Mesendoderm (in vitro differentiated cells): ENCODE measurements around the gene ROR1.

ENCODE experiments used
- DNase-seq: peaks from one replicate; pipeline ENCODE4 v3.0.0; 2013
- H2AK5ac ChIP-seq: 2 replicates; pipeline ENCODE4 v1.6.1; 2013; ENCODE audit warnings: low read length, inconsistent platforms
- H2BK120ac ChIP-seq: 2 replicates; pipeline ENCODE4 v1.6.1; 2013; ENCODE audit warnings: low read depth, mild to moderate bottlenecking, low read length, moderate library complexity, mixed read lengths
- H2BK15ac ChIP-seq: replicated peaks from 2 replicates; pipeline ENCODE4 v1.6.1; 2013; ENCODE audit warnings: low read depth, mild to moderate bottlenecking, moderate library complexity
- H2BK5ac ChIP-seq: 2 replicates; pipeline ENCODE4 v1.6.1; 2013; ENCODE audit warnings: low read length, inconsistent platforms
- H3K18ac ChIP-seq: 2 replicates; pipeline ENCODE4 v1.6.1; 2013; ENCODE audit warnings: mild to moderate bottlenecking, low read length, mixed read lengths
- H3K23ac ChIP-seq: one replicate; pipeline ENCODE4 v1.6.1; 2013; ENCODE audit warnings: low read length
- H3K27ac ChIP-seq: 2 replicates; pipeline ENCODE4 v1.5.1; 2013; ENCODE audit warnings: low read depth, mild to moderate bottlenecking, inconsistent platforms, low read length, moderate library complexity
- H3K27me3 ChIP-seq: 2 replicates; pipeline ENCODE4 v1.6.1; 2013; ENCODE audit warnings: low read length, control low read depth, mild to moderate bottlenecking, inconsistent platforms; ENCODE audit not compliant: insufficient read depth, poor library complexity
- H3K36me3 ChIP-seq: 2 replicates; pipeline ENCODE4 v1.6.1; 2013; ENCODE audit warnings: low read length, inconsistent platforms; ENCODE audit not compliant: control insufficient read depth, insufficient read depth
- H3K4ac ChIP-seq: one replicate; pipeline ENCODE4 v1.6.1; 2013; ENCODE audit warnings: low read depth, mild to moderate bottlenecking, low read length, moderate library complexity
- H3K4me1 ChIP-seq: 2 replicates; pipeline ENCODE4 v1.6.1; 2013; ENCODE audit warnings: low read depth, low read length, inconsistent platforms; ENCODE audit not compliant: control insufficient read depth
- H3K4me2 ChIP-seq: 2 replicates; pipeline ENCODE4 v1.6.1; 2013; ENCODE audit warnings: low read length
- H3K4me3 ChIP-seq: 2 replicates; pipeline ENCODE4 v1.5.1; 2013; ENCODE audit warnings: mild to moderate bottlenecking, low read length
- H3K56ac ChIP-seq: one replicate; pipeline ENCODE4 v1.6.1; 2013; ENCODE audit warnings: low read length
- H3K79me1 ChIP-seq: 2 replicates; pipeline ENCODE4 v1.6.1; 2013; ENCODE audit warnings: low read length, inconsistent platforms
- H3K79me2 ChIP-seq: 2 replicates; pipeline ENCODE4 v1.6.1; 2013; ENCODE audit warnings: mild to moderate bottlenecking, low read length; ENCODE audit not compliant: control insufficient read depth, insufficient read depth
- H3K9ac ChIP-seq: 2 replicates; pipeline ENCODE4 v1.6.1; 2013; ENCODE audit warnings: low read length, inconsistent platforms
- H4K5ac ChIP-seq: one replicate; pipeline ENCODE4 v1.6.1; 2013; ENCODE audit warnings: low read length
- H4K8ac ChIP-seq: one replicate; pipeline ENCODE4 v1.6.1; 2013; ENCODE audit warnings: low read depth, mild to moderate bottlenecking, control low read depth, low read length, moderate library complexity
- WGBS: extraction: QIAGEN DNeasy Blood & Tissue Kit; methylation state at CpG from one replicate; pipeline ENCODE4 v1.1.7; 2013; ENCODE audit warnings: low lambda C conversion rate, missing lambda C conversion rate; ENCODE audit not compliant: insufficient coverage; ENCODE audit errors: extremely low coverage; 5-methylcytosine and 5-hydroxymethylcytosine counted together

The ROR1 gene

DNA sequence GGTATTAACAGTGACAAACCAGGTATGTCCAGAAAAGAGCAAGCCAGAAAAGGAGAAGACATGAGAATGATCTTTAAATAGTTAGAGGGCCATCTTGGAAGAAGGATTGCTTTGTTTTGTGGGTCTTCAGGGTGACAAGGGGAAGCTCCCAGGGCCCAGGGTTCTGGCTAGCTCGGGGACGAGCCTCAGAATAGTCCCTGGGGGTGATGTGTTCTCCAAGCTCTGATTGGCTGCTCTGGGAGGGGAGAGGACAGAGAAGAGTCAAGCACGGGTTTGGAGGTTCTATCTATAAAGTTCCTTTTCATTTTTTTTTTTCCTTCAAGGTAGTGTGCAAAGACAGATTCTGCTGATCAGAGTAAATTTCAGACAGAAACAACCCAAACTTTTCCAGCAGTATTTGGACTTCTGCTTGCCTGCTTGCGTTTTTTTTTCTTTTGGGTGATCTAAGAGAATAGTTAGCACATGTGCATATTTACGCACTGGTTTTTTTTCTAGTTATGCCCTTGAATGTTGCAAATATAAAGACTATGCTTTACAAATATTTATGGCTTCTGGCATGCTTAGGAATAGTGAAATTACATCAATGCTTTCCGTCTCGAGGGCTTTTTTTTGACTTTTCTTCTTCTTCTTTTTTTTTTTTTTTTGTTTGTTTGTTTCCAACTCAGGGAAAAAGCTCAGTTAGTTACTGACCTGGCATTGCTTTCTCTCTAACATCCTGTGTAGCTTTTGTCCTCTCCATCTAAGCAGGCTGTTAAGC is 59.7 kb downstream of the ROR1 start:
- Histone ChIP-seq H2BK120ac (no peak overlapping the region), H2BK15ac (no peak overlapping the region), H3K4me1 (peaks cover 5% of the 10 kb centered on the region), H3K27ac (no peak overlapping the region), H3K18ac (no peak overlapping the region), H2BK5ac (no peak overlapping the region), H3K4me3 (no peak overlapping the region), H3K27me3 (no peaks in the 10 kb centered on the region), H3K4ac (no peak overlapping the region), H3K56ac (no peak overlapping the region), H3K9ac (no peak overlapping the region), H3K79me2 (peaks cover 13% of the 10 kb centered on the region), H3K4me2 (no peak overlapping the region), H3K36me3 (no peaks in the 10 kb centered on the region), H3K23ac (no peak overlapping the region), H2AK5ac (no peak overlapping the region), H4K8ac (no peak overlapping the region), H4K5ac (no peak overlapping the region), H3K79me1 (peaks cover 7% of the 10 kb centered on the region)
- no CpG with 5 or more reads among the region's 7 CpGs for WGBS
- DNase-seq, result no peak

DNA sequence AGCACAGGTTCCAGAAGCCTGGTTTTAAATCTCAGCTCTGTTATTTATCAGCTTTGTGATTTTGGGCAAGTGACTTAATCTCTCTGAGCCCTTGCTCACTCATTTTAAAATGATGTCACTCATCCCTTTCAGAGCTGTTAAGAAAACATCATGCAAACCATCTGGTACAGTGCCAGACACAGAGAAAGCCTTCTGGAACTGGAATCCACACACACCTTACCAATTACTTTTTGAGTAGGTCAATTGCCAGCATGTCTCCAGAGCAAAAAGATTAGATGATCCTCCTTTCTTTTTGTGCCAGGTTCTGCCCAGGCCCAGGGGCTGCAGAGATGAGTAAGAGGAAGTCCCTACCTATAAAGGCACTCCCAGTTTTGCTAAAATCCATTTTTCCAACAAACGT is 61.3 kb downstream of the ROR1 start:
- H3K79me1 ChIP-seq, result peaks cover 6% of the 10 kb centered on the region
- H3K27me3 ChIP-seq, result no peaks in the 10 kb centered on the region
- peaks cover 5% of the 10 kb centered on the region for H3K4me1 ChIP-seq
- no peak overlapping the region for H3K27ac ChIP-seq
- no peak overlapping the region for H3K4ac ChIP-seq
- no peak overlapping the region for H3K18ac ChIP-seq
- no peak overlapping the region for H2BK15ac ChIP-seq
- no peak overlapping the region for H3K9ac ChIP-seq
- no peak overlapping the region for H4K8ac ChIP-seq
- H3K79me2 ChIP-seq, result peaks cover 8% of the 10 kb centered on the region
- H3K36me3 ChIP-seq, result no peaks in the 10 kb centered on the region
- whole genome bisulfite sequencing, result no CpG with 5 or more reads among the region's 1 CpG
- H2AK5ac ChIP-seq, result no peak overlapping the region
- DNase-seq, result no peak
- no peak overlapping the region for H2BK120ac ChIP-seq
- H2BK5ac ChIP-seq, result no peak overlapping the region
- H3K4me2 ChIP-seq, result no peak overlapping the region
- H3K56ac ChIP-seq, result no peak overlapping the region
- no peak overlapping the region for H3K4me3 ChIP-seq
- no peak overlapping the region for H3K23ac ChIP-seq
- H4K5ac ChIP-seq, result no peak overlapping the region

DNA sequence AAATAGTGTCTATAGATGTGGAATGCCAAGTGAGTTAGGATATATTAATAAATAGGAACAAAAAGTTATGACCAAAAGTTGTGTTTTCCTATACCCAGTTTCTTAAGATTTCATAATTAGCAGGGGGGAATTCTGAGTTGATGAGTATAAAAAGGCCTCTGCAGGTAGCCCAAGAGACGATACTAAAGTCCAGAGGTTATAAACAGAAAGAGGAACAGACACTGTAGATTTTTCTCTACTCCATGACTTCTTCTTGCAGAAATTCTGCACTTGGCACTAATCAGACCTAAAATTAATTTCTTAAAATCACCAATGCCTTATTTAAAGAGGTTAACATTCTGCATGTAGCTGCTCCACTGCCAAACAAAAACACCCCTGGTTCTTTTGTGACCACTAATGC is 62.6 kb downstream of the ROR1 start:
- DNase-seq, result no peak
- no peak overlapping the region for H3K4me3 ChIP-seq
- no peak overlapping the region for H3K9ac ChIP-seq
- no peak overlapping the region for H3K4ac ChIP-seq
- no peak overlapping the region for H4K5ac ChIP-seq
- no peak overlapping the region for H2BK15ac ChIP-seq
- no peak overlapping the region for H2AK5ac ChIP-seq
- H3K79me2 ChIP-seq, result peaks cover 8% of the 10 kb centered on the region
- peaks cover 6% of the 10 kb centered on the region for H3K79me1 ChIP-seq
- no peak overlapping the region for H2BK5ac ChIP-seq
- peaks cover 3% of the 10 kb centered on the region for H3K4me1 ChIP-seq
- H3K56ac ChIP-seq, result no peak overlapping the region
- no peak overlapping the region for H3K4me2 ChIP-seq
- no peak overlapping the region for H3K23ac ChIP-seq
- no peaks in the 10 kb centered on the region for H3K36me3 ChIP-seq
- no peak overlapping the region for H3K18ac ChIP-seq
- no peak overlapping the region for H4K8ac ChIP-seq
- no peak overlapping the region for H3K27ac ChIP-seq
- WGBS, result no CpG with 5 or more reads among the region's 1 CpG
- no peaks in the 10 kb centered on the region for H3K27me3 ChIP-seq
- H2BK120ac ChIP-seq, result no peak overlapping the region

DNA sequence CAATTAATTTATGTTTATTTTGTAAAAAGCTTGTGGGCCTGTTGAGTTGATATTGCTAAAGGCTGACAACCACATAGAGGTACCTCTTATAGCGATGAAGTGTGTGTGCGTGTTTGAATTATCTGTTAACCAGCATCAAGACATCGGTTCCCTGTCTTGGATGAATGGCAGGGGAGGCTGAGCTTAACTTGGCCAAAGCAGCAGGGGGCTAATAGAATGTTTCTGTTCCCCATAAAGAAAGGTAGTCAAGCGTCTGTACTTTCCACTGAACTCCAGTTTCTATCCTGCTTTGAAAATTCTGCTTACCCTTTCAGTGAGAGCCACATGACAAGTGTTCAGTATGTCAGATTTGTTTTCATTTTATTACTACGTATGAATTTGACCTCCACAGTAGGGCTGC is 63.0 kb downstream of the ROR1 start:
- no CpG with 5 or more reads among the region's 5 CpGs for WGBS
- peaks cover 6% of the 10 kb centered on the region for H3K79me1 ChIP-seq
- no peak overlapping the region for H3K27ac ChIP-seq

DNA sequence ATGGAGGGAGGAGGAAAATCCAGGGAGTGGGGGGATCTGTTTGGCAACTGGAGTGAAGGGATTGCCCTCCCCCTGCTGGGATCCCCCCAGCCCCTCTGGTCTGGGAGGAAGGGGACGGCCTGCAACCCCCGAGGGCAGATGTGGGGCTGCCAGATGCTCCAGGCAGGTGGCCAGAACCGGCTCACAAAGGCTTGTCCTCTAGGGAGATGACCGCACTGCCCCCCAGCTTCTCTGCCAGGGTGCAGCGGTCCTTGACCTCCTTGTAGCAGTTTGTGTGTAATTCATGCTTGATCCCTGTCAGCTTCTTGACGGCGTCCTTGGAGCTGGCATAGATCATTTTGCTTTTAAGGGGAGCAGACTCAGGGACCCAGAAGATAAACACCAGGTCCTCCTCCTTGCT is 69.2 kb downstream of the ROR1 start:
- Histone ChIP-seq H2BK5ac (no peak overlapping the region), H3K36me3 (no peaks in the 10 kb centered on the region), H3K23ac (no peak overlapping the region), H3K56ac (peak overlapping the region; percentile 6), H2BK120ac (no peak overlapping the region), H3K18ac (no peak overlapping the region), H3K27me3 (no peaks in the 10 kb centered on the region), H3K27ac (no peak overlapping the region), H3K4me1 (peaks cover 17% of the 10 kb centered on the region), H3K9ac (no peak overlapping the region), H2BK15ac (no peak overlapping the region), H4K5ac (no peak overlapping the region), H3K79me1 (no peaks in the 10 kb centered on the region), H3K79me2 (peaks cover 3% of the 10 kb centered on the region), H4K8ac (no peak overlapping the region), H2AK5ac (peak overlapping the region; percentile 40), H3K4me2 (no peak overlapping the region), H3K4me3 (no peak overlapping the region), H3K4ac (no peak overlapping the region)
- DNase-seq, result no peak
- WGBS, result no CpG with 5 or more reads among the region's 7 CpGs

More for the DNA sequence above, 63.0 kb downstream of the ROR1 start:
- Histone ChIP-seq H3K23ac (no peak overlapping the region), H3K9ac (no peak overlapping the region), H3K4me2 (no peak overlapping the region), H4K8ac (no peak overlapping the region), H3K4me1 (peaks cover 3% of the 10 kb centered on the region), H2AK5ac (no peak overlapping the region), H3K27me3 (no peaks in the 10 kb centered on the region), H2BK15ac (no peak overlapping the region), H3K4me3 (no peak overlapping the region), H4K5ac (no peak overlapping the region), H3K4ac (no peak overlapping the region), H3K18ac (no peak overlapping the region), H3K36me3 (no peaks in the 10 kb centered on the region), H2BK5ac (no peak overlapping the region), H3K56ac (no peak overlapping the region), H2BK120ac (no peak overlapping the region), H3K79me2 (peaks cover 8% of the 10 kb centered on the region)
- no peak for DNase-seq

DNA sequence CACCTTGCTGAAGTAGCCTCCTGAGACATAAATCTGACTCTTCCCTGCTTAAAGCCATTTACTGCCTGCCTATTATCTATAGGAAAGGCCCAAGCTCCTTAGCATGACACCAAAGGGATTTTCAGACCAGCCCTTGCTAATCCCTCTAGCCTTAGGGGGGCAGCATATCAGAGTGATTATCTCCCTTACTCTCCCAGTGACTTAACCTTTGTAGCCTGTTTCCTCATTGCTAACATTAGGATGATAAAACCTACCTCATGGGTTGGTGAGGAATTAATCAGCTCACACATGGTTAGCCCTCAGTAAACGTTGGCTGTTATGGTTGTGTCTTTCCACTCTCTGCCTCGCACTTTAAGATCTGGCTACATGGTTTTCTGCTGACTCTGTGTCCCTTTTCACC is 70.1 kb downstream of the ROR1 start:
- DNase-seq, result peak; percentile 97
- WGBS, result no CpG with 5 or more reads among the region's 2 CpGs
- H3K27ac ChIP-seq, result no peak overlapping the region

More for the DNA sequence above, 70.1 kb downstream of the ROR1 start:
- H3K23ac ChIP-seq, result no peak overlapping the region
- H2BK120ac ChIP-seq, result no peak overlapping the region
- H3K79me2 ChIP-seq, result peaks cover 3% of the 10 kb centered on the region
- H2AK5ac ChIP-seq, result no peak overlapping the region
- H3K27me3 ChIP-seq, result no peaks in the 10 kb centered on the region
- no peak overlapping the region for H4K8ac ChIP-seq
- H3K56ac ChIP-seq, result peak overlapping the region; percentile 71
- H3K4ac ChIP-seq, result no peak overlapping the region
- no peak overlapping the region for H3K9ac ChIP-seq
- H3K36me3 ChIP-seq, result no peaks in the 10 kb centered on the region
- no peak overlapping the region for H4K5ac ChIP-seq
- peaks cover 17% of the 10 kb centered on the region for H3K4me1 ChIP-seq
- peak overlapping the region; percentile 15 for H3K4me2 ChIP-seq
- no peak overlapping the region for H2BK15ac ChIP-seq
- H3K18ac ChIP-seq, result no peak overlapping the region
- no peak overlapping the region for H3K4me3 ChIP-seq
- H3K79me1 ChIP-seq, result no peaks in the 10 kb centered on the region
- peak overlapping the region; percentile 12 for H2BK5ac ChIP-seq
